ENCODE data around the gene ENG. TPM values are rescaled to one million over a fixed set of nuclear protein-coding genes. Genes with fewer than 3 reads are reported as not detected.
A peak's percentile ranks its signal among the peaks of the same experiment; 100 is the strongest.

ENG gene
- total RNA-seq, 3 donors from 2014 or later, result 10.7 to 20.3 (median 14.8) TPM

DNA sequence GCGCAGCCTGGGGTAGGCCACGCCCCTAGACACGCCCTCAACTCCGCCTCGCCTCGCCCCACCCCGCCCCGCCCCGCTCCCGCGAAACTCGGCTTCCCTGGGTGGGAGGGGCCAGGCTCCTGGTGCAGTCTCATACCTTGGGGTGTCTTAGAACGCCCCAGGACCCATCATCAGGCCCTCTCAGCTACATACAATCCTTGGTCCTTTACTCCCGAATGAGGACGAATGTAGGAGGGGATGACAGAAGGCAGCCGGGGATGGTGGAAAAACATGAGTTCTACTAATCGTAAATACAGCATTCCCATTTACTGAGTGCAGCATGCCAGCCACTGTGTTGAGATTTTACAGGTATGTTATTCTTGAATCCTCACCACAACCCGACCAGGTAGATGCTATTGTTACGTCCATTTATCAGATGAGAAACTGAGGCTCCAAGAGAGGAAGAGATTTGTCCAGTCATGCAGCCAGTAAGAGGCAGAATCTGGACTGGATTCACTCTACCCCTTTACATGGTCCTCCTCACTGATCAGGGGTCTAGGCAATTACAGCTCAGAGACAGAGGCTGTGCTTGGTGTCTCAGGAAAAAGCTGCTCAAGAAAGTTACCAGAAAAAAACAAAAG is 82.8 kb downstream of the ENG start:
- Mint-ChIP-seq H3K36me3 (ENCODE audit: insufficient read depth) (peaks cover 11% of the 10 kb centered on the region), H3K9me3 (no peaks in the 10 kb centered on the region), H3K27me3 (ENCODE audit: low read depth) (no peaks in the 10 kb centered on the region)

DNA sequence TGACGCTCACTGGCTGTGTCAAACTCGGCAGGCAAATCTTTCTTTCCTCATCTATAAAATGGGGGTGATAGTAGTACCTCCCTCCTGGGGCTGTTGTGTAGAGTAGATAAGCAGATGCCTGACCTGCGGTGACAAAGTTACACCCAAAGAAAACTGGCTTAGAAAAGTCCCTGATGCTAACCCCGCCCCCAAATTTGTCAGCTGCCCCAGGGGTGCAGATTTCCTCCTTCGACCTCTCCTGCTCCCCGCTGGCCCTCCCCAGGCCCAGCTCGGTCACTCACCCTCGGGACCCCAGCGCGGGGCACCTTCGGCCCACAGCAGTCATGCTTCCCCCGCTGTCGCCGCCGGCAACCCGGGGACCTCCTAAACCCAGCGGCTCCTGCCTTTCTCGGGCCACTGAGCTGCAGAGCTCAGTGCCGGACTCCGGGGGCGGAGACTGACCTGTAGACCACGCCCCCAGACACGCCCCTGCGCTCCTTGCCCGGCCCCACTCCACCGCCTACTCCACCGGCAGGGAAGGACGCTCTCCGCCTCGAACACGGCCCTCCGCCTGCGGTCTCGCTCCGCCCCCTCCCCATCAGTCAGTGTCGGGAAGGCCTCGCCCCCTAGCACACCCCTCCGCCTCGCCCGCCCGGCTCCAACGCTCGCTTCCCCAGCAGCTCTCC is 83.4 kb downstream of the ENG start:
- Mint-ChIP-seq H3K27me3 (ENCODE audit: low read depth) (no peaks in the 10 kb centered on the region), H3K9me3 (no peaks in the 10 kb centered on the region), H3K4me3 (peak overlapping the region; percentile 86), H3K4me1 (ENCODE audit: low read depth) (peaks cover 65% of the 10 kb centered on the region), H3K36me3 (ENCODE audit: insufficient read depth) (peaks cover 13% of the 10 kb centered on the region)
- ATAC-seq (peak; percentile 93 to 94), DNase-seq (peak; percentile 96)

More for the DNA sequence above, 82.8 kb downstream of the ENG start:
- H3K4me1 Mint-ChIP-seq (ENCODE audit: low read depth), result peaks cover 67% of the 10 kb centered on the region
- ATAC-seq, result no peak
- H3K4me3 Mint-ChIP-seq, result peak overlapping the region; percentile 86
- DNase-seq, result no peak

DNA sequence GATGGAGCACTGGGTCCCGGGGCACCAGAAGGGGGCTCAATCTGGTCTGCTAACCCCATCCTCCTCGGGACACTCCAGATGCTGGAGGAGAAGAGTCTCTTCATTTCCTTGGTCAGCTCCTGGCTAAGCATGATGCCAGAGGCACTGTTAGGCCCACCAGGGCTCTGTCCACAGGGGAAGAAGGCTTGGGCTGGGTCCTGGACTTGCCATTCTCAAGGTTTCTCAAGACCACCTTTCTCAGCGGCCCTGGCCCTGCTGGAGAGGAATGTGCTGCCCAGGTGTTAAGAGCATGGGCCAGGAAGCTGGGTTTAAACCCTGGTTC is 83.9 kb downstream of the ENG start:
- Mint-ChIP-seq H3K36me3 (ENCODE audit: insufficient read depth) (peaks cover 14% of the 10 kb centered on the region), H3K4me1 (ENCODE audit: low read depth) (peaks cover 69% of the 10 kb centered on the region), H3K9me3 (no peaks in the 10 kb centered on the region), H3K4me3 (peak overlapping the region; percentile 86), H3K27me3 (ENCODE audit: low read depth) (no peaks in the 10 kb centered on the region)
- no peak for ATAC-seq
- no peak for DNase-seq

DNA sequence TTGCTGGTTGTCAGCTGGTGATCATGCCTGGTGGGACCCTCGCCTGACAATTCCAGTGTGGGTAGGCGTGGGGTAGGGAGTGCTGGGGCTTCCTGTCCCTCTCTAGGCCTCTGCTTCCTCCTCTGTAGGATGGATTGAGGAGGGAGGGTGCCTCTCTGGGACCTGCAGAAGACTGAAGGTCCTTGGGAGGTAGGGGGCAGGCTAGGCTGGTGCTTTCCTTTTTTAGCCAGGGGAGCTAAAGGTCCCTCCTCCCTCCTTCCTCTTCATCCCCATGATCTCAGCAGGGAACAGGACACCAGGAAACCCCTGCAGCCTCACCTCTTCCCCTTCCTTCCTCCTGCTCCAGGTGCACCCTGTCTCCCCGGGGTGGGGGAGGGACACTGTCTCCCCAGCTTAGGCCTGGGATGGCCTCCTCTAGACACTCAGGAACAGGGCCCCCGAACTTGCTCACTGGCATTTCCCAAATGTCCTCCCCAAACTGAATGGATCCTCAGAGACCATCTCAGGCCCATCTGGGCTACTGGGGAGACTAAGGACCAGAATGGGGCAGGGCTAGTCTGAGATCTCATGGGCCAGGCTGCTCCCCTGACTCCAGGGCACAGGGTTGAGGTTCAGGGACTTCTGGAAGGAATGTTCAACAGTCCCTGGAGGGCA is 84.4 kb downstream of the ENG start:
- no peaks in the 10 kb centered on the region for H3K9me3 Mint-ChIP-seq
- H3K4me3 Mint-ChIP-seq, result peak overlapping the region; percentile 86
- H3K36me3 Mint-ChIP-seq (ENCODE audit: insufficient read depth), result peaks cover 17% of the 10 kb centered on the region
- peaks cover 73% of the 10 kb centered on the region for H3K4me1 Mint-ChIP-seq (ENCODE audit: low read depth)
- DNase-seq (no peak), ATAC-seq (no peak)
- H3K27me3 Mint-ChIP-seq (ENCODE audit: low read depth), result no peaks in the 10 kb centered on the region

DNA sequence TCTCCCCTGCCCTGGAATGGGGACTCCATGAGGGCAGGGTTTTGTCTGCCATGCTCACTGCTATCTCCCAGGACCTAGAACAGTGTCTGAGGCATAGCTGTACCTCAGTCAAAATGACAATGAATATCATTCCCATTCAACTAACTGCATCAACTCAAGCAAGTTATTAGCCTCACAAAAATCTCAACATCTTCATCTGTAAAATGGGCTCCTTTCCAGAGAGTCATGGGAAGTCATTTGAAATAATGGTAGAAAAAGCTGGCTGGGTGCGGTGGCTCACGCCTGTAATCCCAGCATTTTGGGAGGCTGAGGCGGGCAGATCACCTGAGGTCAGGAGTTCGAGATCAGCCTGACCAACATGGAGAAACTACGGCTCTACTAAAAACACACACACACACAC is 85.4 kb downstream of the ENG start:
- no peak for ATAC-seq
- H3K36me3 Mint-ChIP-seq (ENCODE audit: insufficient read depth), result peaks cover 15% of the 10 kb centered on the region
- H3K9me3 Mint-ChIP-seq, result no peaks in the 10 kb centered on the region
- H3K27me3 Mint-ChIP-seq (ENCODE audit: low read depth), result no peaks in the 10 kb centered on the region
- H3K4me3 Mint-ChIP-seq, result peak overlapping the region; percentile 17
- DNase-seq, result no peak
- peaks cover 79% of the 10 kb centered on the region for H3K4me1 Mint-ChIP-seq (ENCODE audit: low read depth)

DNA sequence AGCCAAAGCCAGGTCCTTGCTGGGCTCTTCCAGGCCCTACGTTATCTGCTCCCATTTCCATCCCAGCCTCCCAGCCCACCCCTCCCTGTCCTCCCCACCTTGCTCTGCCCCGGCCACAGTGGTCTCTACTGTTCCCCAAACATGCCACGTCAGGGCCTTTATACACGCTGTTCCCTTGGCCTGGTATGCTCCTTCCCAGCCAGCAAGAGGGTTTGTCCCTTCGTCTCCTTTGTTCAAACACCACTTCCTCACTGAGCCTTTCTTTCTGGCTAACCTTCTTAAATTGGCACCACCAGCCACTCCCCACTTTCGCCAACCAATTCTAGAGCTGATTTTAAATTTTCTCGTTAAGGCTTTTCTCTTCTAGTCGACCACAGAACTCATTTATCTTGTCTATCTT is 85.8 kb downstream of the ENG start:
- Mint-ChIP-seq H3K4me1 (ENCODE audit: low read depth) (peaks cover 81% of the 10 kb centered on the region), H3K36me3 (ENCODE audit: insufficient read depth) (peaks cover 13% of the 10 kb centered on the region), H3K27me3 (ENCODE audit: low read depth) (no peaks in the 10 kb centered on the region), H3K4me3 (peak overlapping the region; percentile 17), H3K9me3 (no peaks in the 10 kb centered on the region)
- ATAC-seq, result no peak
- DNase-seq, result no peak

DNA sequence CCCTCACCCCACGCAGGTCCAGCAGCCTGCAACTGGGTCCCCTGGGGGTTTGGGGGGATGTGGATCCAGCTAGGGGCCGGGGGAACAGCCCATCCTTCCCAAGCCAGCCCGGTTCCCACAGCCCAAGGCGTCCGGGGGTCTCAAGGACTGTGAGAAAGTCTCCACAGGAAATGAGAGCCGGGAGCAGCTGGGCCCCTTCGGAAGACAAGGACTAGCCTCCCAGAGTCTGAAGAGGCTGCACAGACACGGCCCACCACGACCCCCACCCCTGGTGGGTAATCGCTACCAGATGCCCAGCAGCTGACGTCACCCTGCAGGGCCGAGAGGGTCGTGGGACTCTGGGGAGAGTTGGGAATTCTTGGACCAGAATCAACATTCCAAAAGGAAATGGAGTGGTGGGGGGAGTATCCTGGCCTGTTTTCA is 86.5 kb downstream of the ENG start:
- ATAC-seq (no peak), DNase-seq (no peak)
- H3K9me3 Mint-ChIP-seq, result no peaks in the 10 kb centered on the region
- H3K4me3 Mint-ChIP-seq, result peak overlapping the region; percentile 17
- peaks cover 13% of the 10 kb centered on the region for H3K36me3 Mint-ChIP-seq (ENCODE audit: insufficient read depth)
- H3K4me1 Mint-ChIP-seq (ENCODE audit: low read depth), result peaks cover 82% of the 10 kb centered on the region
- no peaks in the 10 kb centered on the region for H3K27me3 Mint-ChIP-seq (ENCODE audit: low read depth)

DNA sequence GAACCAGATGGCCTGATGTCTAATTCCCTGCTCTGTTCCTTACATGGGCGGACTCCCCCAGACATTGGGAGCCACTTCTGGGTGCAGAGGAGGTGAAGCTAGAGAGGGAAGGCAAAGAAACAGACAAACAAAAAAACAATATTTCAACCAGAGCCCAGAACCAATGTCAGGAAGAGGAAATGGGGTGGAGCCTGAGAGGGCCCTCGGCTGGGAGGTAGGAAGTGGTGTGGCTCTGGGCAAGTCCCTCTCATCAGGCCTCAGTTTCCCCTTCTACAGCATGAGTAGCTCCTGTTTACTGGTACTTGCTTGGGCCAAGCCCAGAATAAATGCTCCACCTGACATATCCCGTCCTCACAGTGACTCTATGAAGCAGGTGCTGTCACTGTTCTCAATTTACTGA is 87.0 kb downstream of the ENG start:
- Mint-ChIP-seq H3K4me3 (peak overlapping the region; percentile 53), H3K4me1 (ENCODE audit: low read depth) (peaks cover 85% of the 10 kb centered on the region), H3K36me3 (ENCODE audit: insufficient read depth) (peaks cover 13% of the 10 kb centered on the region), H3K9me3 (no peaks in the 10 kb centered on the region), H3K27me3 (ENCODE audit: low read depth) (no peaks in the 10 kb centered on the region)
- DNase-seq (no peak), ATAC-seq (no peak)

DNA sequence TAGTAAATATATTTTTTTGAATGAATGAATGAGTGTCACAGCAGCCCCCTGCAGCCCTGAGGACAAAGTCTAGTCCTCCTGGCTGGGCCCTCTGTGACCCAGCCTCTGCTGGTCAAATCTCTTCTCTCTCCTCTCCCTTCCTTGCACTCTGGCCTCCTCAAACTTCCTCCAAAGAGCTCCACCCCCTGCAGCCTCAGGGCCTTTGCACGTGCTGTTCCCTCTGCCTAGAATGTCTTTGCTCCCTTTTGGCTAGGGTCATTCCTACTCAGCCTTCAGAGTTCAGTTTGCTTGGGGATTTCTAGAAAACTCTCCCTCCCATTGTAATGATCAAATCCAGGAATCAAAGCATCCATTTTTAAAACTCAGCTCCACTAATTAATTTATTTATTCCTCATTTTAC is 89.0 kb downstream of the ENG start:
- no peak for ATAC-seq
- Mint-ChIP-seq H3K36me3 (ENCODE audit: insufficient read depth) (peaks cover 13% of the 10 kb centered on the region), H3K4me3 (no peak overlapping the region)

More for the DNA sequence above, 89.0 kb downstream of the ENG start:
- Mint-ChIP-seq H3K27me3 (ENCODE audit: low read depth) (no peaks in the 10 kb centered on the region), H3K9me3 (no peaks in the 10 kb centered on the region), H3K4me1 (ENCODE audit: low read depth) (peaks cover 74% of the 10 kb centered on the region)
- no peak for DNase-seq

Other genes with a start within 250 kb of the ENG start
- 10 to 100 TPM; 10.8 to 11.6 (median 11.0) TPM for gene STXBP1, start 242.4 kb downstream of the ENG start, total RNA-seq
- not detected for gene CFAP157, start 147.7 kb downstream of the ENG start, total RNA-seq
- 10 to 100 TPM; 43.9 to 49.6 (median 45.6) TPM for gene PTRH1, start 139.0 kb downstream of the ENG start, total RNA-seq
- under 1 TPM; 0.37 to 0.58 (median 0.57) TPM for gene TTC16, start 138.6 kb downstream of the ENG start, total RNA-seq
- 10 to 100 TPM; 19.8 to 23.6 (median 20.1) TPM for gene TOR2A, start 119.4 kb downstream of the ENG start, total RNA-seq
- 10 to 100 TPM in 1 of 3 donors, 1 to 10 TPM in 2; 5.9 to 10.8 (median 7.0) TPM for gene SH2D3C, start 76.0 kb downstream of the ENG start, total RNA-seq
- gene CDK9, start 68.6 kb downstream of the ENG start, total RNA-seq, result 10 to 100 TPM; 66.9 to 91.5 (median 82.5) TPM
- gene FPGS, start 51.8 kb downstream of the ENG start, total RNA-seq, result 100 to 1,000 TPM; 137 to 149 (median 141) TPM
- 1 to 10 TPM; 3.6 to 6.4 (median 5.0) TPM for gene AK1, start 23.0 kb upstream of the ENG start, total RNA-seq
- 10 to 100 TPM; 25.9 to 31.5 (median 31.0) TPM for gene ST6GALNAC6, start 44.9 kb upstream of the ENG start, total RNA-seq
- gene ST6GALNAC4, start 62.4 kb upstream of the ENG start, total RNA-seq, result 10 to 100 TPM; 22.0 to 25.7 (median 24.7) TPM
- 1 to 10 TPM; 2.3 to 3.5 (median 2.8) TPM for gene PIP5KL1, start 76.1 kb upstream of the ENG start, total RNA-seq
- gene DPM2, start 83.2 kb upstream of the ENG start, total RNA-seq, result 10 to 100 TPM; 89.6 to 91.5 (median 89.9) TPM
- gene EEIG1, start 126.3 kb upstream of the ENG start, total RNA-seq, result 10 to 100 TPM; 75.5 to 87.3 (median 86.0) TPM
- gene NAIF1, start 212.7 kb upstream of the ENG start, total RNA-seq, result 10 to 100 TPM in 1 of 3 donors, 1 to 10 TPM in 2; 9.5 to 11.2 (median 9.7) TPM
- 10 to 100 TPM; 13.9 to 16.3 (median 15.6) TPM for gene SLC25A25, start 213.6 kb upstream of the ENG start, total RNA-seq

Measured in activated T-cell treated with anti-CD3 and anti-CD28 coated beads, Interleukin-2, amount 50 U/mL, for 4 hours (primary cell).